Stimulated activated CD8-positive, alpha-beta memory T cell treated with anti-CD3 and anti-CD28 coated beads, Interleukin-12 subunit alpha, Interleukin-12 subunit beta, amount 100 ng/mL, for 24 hours (primary cell): ENCODE results near the gene PBX3.

ENCODE experiments used
- DNase-seq: peaks from one replicate; pipeline ENCODE4 v3.0.0-alpha.2; 2020; ENCODE audit errors: extremely low read depth

PBX3 gene

DNA sequence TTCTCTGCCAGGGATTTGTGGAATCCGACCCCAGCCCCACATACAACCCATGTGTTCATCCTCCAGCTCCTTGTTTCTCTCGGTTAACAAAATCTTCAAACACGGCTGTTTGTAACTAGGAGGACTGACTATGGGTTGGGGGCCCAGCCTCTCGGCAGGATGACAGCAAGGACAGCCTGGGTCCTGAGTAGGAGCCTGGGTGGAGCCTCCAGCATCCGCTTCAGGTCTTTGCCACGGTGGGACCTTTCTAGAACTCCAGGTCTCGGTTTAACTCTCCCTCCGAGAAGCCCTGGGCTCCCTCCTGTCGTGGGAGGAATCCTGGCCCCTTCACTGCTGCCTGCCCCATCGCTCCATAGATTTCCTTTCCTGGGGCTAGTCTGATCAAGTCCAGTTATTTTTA is 248.5 kb downstream of the PBX3 start:
- no peak for DNase-seq

DNA sequence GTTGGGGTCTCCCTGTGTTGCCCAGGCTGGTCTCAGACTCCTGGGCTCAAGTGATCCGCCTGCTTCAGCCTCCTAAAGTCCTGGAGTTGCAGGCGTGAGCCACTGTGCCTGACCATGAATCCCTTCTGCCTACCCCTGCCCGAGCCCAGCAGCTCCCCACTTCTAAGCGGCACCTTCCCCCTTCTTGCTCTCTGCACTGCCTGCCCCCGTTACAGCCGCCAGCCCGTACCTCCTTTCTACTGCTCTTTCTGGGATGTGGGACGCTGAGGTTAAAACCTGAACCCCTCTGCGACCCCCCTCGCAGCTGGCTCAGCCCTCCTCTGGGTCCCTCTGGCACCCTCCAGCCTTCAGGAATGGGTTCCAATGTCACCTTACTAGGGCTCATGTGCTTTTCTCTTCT is 249.6 kb downstream of the PBX3 start:
- no peak for DNase-seq

DNA sequence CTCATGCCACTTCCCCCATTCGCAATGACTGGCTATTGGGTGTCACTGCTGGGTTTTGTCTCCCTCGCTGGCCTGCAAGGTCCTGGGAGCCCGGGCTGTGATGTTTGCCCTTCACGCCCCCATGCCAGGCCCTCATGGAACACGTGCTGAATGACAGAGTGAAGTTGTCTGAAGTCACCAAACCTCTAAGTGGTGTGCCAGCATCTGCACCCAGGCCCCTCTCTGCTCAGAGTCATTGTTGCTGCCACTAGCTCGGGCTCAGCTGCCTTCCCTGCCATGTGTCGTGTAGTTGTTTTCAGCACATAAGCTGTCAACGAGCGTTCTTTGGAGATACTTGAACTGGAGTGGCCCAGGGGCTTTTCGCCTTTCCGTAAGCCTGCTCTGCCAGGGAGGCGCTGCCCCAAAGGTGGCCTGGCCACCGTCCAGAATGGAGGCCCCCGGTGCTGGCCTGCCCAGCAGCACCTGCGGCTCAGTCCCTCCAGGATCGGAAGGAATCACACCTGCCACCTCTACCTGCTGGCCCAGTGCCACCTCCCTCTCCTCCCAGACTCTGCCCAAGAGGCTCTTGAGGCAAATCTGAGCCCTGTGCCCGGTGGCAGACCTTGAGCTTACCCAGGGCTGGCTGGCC is 250.1 kb downstream of the PBX3 start:
- no peak for DNase-seq

DNA sequence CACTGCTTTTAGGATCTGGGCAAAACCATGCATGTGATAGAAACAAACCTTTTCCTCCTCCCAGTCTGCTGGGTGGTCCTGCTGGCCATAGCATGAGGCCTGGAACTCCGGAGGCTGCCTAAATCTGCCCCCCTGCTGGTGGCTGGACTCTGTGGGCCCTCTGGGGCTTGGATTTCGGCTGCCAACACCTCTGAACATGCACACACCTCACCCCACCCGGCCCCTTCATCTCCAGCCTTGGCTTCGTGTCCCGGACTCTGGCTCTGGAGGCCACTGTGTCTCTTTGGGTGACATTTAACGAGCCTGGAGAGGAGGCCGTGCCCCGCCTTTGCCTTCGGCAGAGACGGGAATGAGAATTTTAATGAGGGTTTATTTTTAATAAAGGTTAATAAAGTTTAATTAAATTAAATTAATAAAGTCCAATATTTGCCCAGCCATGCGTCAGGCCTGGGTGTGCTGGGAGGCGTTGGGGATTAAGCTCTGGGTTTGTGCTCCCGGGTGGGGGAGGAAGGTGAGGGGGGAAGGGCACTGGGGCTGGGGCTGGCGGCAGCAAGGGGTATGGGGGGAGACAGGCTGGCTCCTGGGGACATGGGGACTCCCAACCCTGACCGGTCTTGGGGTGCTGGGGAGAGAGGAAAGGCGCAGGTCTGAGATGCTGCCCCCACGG is 251.8 kb downstream of the PBX3 start:
- DNase-seq: no peak

DNA sequence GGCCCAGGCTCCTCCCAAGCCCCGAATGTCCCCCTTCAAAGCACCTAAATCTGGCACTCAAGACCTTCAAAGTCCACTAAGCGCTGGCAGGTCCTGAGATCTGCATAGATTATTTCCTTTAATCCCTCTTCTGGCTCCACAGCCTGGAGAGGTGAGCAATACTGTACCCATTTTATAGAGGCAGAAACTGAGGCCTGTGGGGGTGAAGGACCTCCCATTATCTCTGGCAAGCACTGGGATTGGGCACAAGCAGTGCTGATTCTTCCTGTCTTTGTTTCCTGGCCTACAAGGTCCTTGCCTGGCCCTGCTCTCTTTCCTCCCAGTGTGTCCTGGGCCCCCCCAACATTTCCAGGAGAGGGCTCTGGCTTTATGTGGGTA is 252.3 kb downstream of the PBX3 start:
- no peak for DNase-seq

DNA sequence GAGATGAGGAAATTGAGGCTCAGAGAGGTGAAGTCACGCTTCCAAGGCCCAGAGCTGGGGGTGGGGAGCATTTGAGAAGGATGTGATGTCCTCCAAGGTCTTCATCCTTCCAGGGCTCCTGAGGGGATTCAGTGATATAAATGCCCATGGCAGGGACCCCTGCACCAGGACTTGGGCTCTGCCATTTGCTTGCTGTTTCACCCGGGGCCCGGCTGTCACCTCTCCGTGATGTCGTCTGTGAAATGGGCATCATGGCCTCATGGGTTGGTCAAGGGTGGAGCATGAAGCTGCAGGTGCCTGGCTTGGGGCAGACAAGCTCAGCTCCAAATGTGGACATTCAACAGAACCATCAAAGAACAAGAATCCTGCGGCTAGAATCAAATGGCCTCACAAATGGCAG is 253.1 kb downstream of the PBX3 start:
- no peak for DNase-seq

DNA sequence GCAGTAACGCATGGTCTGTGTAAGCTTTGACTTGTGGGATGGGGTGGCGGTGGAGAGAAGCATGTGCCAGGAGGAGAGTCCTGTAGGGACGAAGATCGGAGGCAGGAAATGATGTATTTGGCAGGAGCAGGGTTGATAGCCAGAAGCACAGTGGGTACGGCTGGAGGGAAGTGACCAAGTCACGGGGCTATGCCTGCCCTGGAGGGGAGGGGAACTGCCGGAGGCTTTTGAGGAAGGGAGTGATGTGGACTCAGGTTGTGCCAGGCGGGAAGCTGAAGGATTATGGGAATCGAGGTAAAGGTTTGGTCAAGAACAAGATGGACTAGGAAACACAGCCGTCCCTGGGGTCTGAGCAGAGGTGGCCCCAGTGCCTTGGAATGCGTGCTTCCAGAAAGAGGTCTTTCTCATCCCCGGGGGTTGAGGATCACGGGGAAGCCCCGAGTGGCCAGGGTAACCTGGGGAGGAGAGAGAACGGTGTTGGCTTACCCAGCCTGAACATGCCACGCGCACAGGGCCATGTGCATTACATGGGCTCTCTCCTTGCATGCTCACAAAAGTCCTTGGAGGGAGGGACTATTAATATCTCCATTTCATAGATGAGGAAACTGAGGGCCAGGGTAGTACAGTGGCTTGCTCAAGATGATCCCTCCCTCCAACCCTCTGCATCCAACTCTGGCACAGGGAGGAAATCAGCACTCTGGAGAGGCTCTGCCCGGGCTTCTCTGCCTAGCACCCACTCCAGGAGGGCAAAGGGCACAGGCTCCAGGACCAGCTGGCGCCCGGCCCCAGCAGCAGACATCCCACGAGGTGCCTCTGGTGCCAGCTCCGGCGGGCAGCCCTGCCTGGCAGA is 253.8 kb downstream of the PBX3 start:
- DNase-seq: no peak

DNA sequence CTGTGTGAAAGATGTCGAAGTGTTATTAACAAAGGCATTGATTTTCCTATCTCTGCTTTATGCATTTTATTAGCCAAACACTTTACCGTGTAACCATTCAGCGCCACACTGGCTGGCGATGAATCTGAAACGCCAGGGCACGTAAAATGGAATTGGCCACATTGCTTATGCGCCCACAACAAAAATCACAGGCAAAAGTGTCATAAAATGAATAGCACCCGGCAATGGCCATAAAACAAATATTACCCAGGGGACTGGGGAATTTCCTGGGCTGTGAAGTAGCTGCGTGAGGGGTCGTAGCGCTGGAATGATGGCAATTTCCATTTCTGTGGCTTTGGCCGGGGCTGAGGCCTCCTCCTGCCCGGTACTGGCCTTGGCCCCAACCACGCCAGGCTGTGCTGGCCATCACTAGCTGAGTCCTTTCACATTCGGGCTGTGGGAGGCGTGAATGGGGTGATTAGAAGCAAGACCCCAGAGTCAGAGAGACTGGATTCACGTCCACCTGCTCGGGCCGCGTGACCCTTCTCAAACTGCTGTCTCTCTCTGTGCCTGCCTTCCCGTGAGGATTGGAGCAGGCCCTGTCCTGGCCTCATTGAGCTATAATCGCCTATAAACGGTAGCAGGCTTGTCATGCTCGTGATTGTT is 254.5 kb downstream of the PBX3 start:
- DNase-seq: no peak

DNA sequence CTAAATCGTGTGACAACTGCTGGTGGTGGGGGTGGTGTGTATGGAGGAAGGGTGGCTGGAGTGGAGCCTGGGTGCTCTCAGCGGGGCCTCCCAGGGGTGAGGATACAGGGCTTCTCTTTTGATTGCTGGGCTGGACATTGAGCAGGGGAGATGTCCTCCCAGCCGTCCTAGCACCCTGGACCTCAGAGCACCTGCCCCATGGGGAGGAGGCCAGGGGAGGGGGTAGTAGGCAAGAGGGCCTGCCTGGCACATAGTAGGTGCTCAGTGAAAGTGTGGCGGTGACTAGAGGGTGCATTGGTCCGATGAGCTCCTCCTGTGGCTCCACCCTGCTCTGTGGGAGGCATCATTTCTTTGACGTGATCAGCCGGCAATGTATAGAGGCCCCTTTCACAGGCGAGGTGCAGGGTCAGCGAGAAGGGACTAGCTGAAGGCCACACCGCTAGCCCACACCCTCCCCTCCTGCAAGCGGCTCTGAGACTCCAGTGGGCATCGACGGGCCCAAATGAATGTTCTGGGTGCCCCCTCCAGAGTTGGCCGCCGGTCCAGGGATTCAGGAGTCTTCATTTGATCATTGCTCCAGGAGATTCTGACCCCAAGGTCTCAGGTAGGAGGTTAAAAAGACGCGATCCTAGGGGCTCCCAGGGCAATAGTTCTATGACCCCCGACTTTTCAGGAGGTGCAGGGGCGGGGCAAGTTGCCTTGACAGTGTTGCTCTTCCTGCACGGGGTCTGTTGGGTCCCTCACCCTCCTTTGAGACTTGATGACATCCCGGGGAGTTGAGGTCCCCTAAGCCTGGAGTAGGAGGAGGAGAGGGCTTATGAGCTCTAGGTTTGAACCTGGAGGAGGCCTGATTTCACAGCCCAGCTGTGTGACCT is 255.5 kb downstream of the PBX3 start:
- no peak for DNase-seq

DNA sequence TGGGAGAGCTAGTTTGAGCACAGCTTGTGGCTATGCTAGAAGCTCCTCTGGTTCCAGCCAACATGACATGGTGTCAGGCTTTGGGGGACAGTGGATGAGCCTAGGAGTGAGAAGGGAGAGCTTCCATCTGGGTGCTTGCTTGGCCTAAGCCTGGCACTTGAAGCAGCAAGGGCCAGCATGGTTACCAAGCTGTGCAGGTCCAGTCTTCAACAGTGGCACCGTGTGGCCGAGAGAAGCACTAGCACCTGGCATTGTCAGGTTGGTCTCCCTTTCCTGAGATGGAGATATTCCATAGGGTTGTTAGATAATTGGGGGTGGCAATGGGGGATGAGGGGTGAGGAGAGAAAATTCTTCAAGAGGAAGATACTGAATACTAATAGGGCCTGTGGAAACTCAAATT is 261.9 kb downstream of the PBX3 start:
- no peak for DNase-seq

DNA sequence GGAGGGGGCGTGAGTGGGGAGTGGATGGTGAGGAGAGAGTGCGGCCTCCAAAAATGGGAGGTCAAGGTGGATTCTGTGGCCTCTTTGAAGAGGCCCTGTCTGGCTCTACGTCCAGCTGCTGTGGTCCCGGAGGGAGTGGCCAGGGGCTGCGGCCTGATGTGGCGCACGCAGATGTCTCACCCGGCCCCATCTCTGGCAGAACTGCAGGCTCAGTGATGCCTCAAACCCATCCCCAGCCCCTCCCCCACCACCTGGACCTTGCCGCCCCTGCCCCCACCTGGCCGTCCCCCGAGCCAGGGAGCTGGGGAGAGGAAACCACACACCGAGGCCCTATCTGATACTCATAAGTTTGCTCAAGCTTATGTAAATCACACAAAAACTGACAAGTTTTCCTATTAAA is 267.6 kb downstream of the PBX3 start:
- DNase-seq: no peak

DNA sequence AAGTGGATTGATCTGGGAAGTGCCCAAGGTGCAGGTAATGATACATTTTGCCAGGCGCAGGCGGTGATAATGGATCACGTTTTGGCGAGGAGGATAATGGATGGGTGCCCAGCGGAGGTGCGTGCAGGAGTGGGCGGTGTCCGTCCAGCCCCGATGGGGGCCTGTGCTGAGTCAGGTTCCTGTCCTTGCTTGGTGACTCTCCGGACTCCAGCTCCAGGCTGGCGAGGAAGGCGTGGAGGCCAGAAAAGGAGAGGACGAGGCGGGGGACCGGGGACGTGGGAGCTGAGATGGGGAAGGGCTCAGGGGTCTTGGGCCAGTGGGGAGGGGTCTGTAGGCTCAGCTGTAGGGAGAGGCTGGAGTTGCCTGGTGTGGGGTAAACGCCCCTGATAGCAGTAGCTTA is 268.3 kb downstream of the PBX3 start:
- no peak for DNase-seq

DNA sequence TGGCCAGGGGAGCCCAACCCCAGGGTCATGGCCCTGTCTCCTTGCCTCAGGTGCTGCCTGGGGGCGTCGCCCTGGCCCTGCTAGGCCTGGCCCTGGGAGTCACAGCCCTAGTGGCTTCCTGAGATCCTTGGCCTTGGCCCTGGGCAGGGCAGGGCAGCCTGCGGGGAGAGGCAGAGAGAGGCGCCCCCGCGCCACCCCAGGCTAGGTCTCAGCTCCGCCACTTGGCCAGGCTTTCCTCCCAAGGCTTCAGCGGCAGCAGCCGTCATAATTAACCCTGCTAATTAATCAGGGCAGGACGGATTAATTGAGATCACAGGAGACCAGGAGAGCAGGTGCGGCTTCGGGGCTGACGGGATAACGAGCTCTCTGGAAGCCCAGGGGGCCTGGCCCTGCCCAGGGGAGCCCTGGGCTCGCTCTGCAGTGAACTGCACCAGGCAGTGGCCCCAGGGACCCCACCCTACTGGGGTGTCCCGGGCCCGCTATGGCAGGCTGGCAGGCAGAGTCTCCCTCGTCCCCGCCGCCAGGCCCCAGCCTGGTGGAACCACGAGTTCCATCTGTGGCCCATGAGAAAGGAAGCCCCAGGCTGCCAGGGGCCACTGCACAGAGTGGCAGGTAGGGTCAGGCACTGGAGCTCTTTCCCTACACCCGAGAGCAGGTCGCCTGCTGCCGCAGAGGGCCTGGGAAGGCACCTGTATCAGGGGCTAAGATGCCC is 269.6 kb downstream of the PBX3 start:
- no peak for DNase-seq
